ENCODE results near the gene PRPF38A.

PRPF38A gene

GRCh38 chr1:52460694-52461093, 56.3 kb downstream of the PRPF38A start:
- DNase-seq (ENCODE audit: low read depth in 1 of 2, low spot score in 1 of 2), result no peak

GRCh38 chr1:52461821-52462220, 57.4 kb downstream of the PRPF38A start:
- no peak for DNase-seq (ENCODE audit: low read depth in 1 of 2, low spot score in 1 of 2)

- no peak for DNase-seq (ENCODE audit: low read depth in 1 of 2, low spot score in 1 of 2)
Observed at GRCh38 chr1:52463891-52464290, 59.5 kb downstream of the PRPF38A start.

GRCh38 chr1:52469108-52469507, 64.7 kb downstream of the PRPF38A start:
- DNase-seq (ENCODE audit: low read depth in 1 of 2, low spot score in 1 of 2), result no peak
